ENCODE measurements around the gene ARIH2. TPM values are rescaled to one million over a fixed set of nuclear protein-coding genes. Genes with fewer than 3 reads are reported as not detected.

Gene ARIH2
- total and polyA plus RNA-seq, 2 experiments from 2014 or later: 76.4 to 118 TPM

- TF ChIP-seq REST (IDR thresholded peaks at IDR 0.05; ENCODE audit: unreplicated experiment) (no peak), JUNB (IDR thresholded peaks at IDR 0.05; ENCODE audit: unreplicated experiment) (no peak), POLR2AphosphoS5 (IDR thresholded peaks at IDR 0.05; ENCODE audit: low read depth) (no peak), STAT1 (IDR thresholded peaks at IDR 0.05; ENCODE audit: unreplicated experiment) (no peak)
Observed at GRCh38 chr3:49034650-49035049, 116.0 kb downstream of the ARIH2 start (continued).

GRCh38 chr3:49035281-49035680 is 116.6 kb downstream of the ARIH2 start:
- no peak for ATAC-seq
- H3K36me3 Mint-ChIP-seq (ENCODE audit: low read depth): peaks cover 58% of the 10 kb centered on the region
- TF ChIP-seq NANOG (IDR thresholded peaks at IDR 0.05; ENCODE audit: borderline replicate concordance) (no peak), EZH2phosphoT487 (IDR thresholded peaks at IDR 0.05; ENCODE audit: unreplicated experiment) (no peak), ZNF331 (CRISPR knock-in tag; IDR thresholded peaks at IDR 0.05; ENCODE audit: low read depth) (no peak), REST (IDR thresholded peaks at IDR 0.05; ENCODE audit: unreplicated experiment) (no peak), CTCF (conservative IDR thresholded peaks at IDR 0.05; ENCODE audit: low read depth in 2 of 2) (no peak), ETS1 (IDR thresholded peaks at IDR 0.05) (no peak), STAT1 (IDR thresholded peaks at IDR 0.05; ENCODE audit: unreplicated experiment) (no peak), EZH2 (IDR thresholded peaks at IDR 0.05; ENCODE audit: low read depth, unreplicated experiment) (no peak)

More at GRCh38 chr3:49035281-49035680, 116.6 kb downstream of the ARIH2 start:
- Histone ChIP-seq H3K4me2 (no peak overlapping the region), H3K9me2 (ENCODE audit: insufficient read depth) (no peaks in the 10 kb centered on the region), H2AFZ (no peak overlapping the region), H3K4me1 (ENCODE audit: insufficient read depth) (no peaks in the 10 kb centered on the region), H4K20me1 (replicated peaks; ENCODE audit: insufficient read depth) (peaks cover 8% of the 10 kb centered on the region), H3K4me3 (no peak overlapping the region), H3F3A (replicated peaks; ENCODE audit: low read depth) (peaks cover 41% of the 10 kb centered on the region), H3K27ac (ENCODE audit: low read depth) (no peak overlapping the region), H3K27me3 (ENCODE audit: insufficient read depth) (no peaks in the 10 kb centered on the region), H3K79me2 (replicated peaks; ENCODE audit: insufficient read depth) (no peaks in the 10 kb centered on the region; the same call in 1 of the 2 replicates), H3K36me3 (ENCODE audit: insufficient read depth) (peaks cover 39% of the 10 kb centered on the region)
- Mint-ChIP-seq H3K4me1 (no peaks in the 10 kb centered on the region), H3K27ac (no peak overlapping the region), H3K27me3 (ENCODE audit: insufficient read depth, low read depth, poor library complexity) (peaks cover 4% of the 10 kb centered on the region), H3K4me3 (no peak overlapping the region), H3K9me3 (no peaks in the 10 kb centered on the region)
- no peak for DNase-seq (ENCODE audit: low spot score)
